GM12878 (cell line): ENCODE results near the gene NR2F1-AS1. TPM values are rescaled to one million over a fixed set of nuclear protein-coding genes. Genes with fewer than 3 reads are reported as not detected.

ENCODE experiments used
- ATAC-seq: fragments of 200-7000 bp; cut with Tn5 transposase; 3 replicates; pipeline ENCODE4 v1.9.1; 2020; ENCODE audit warnings: mild to moderate bottlenecking, moderate library complexity
- BruUV-seq: library from RNA; stranded (reverse); fragments of 400-500 nt; replicated peaks from 2 replicates; lab custom pipeline; 2021; lab: Mats Ljungman, UMichigan
- CTCF ChIA-PET: fragments of 300-600 bp; sonication (Branson Sonifier 250); formaldehyde crosslinking; extraction: SDS; loops from one replicate; lab custom pipeline; 2021; ENCODE audit warnings: inconsistent platforms; lab: Yijun Ruan, JAX
- POLR2A ChIA-PET: fragments of 350-600 bp; formaldehyde crosslinking; extraction: SDS; loops from one replicate; lab custom pipeline; 2021; ENCODE audit warnings: inconsistent platforms; lab: Charles Lee
- RAD21 ChIA-PET: fragments of 300-600 bp; sonication (Branson Sonifier 250); formaldehyde crosslinking; loops from one replicate; lab custom pipeline; 2023; ENCODE audit warnings: antibody characterized with exemption; ENCODE audit not compliant: unreplicated experiment; lab: Charles Lee
- SMC1A ChIA-PET: fragments of 300-600 bp; sonication (Branson Sonifier 250); formaldehyde crosslinking; loops from one replicate; lab custom pipeline; 2023; ENCODE audit not compliant: unreplicated experiment, uncharacterized antibody; lab: Charles Lee
- DNase-seq: peaks from one replicate; pipeline ENCODE4 v3.0.0-alpha.2; 2011; ENCODE audit warnings: low read depth, low spot score
- FAIRE-seq: peaks from 3 replicates; lab custom pipeline; 2011; peaks lifted over from hg19 to GRCh38; lab: Jason Lieb, UNC
- H2AFZ ChIP-seq: 2 replicates; pipeline ENCODE4 v1.6.0; 2011; ENCODE audit warnings: low read depth, low read length, control low read depth; ENCODE audit not compliant: control insufficient read depth
- H3K27ac ChIP-seq: 2 replicates; pipeline ENCODE4 v1.5.1; 2011; ENCODE audit warnings: control low read depth; ENCODE audit not compliant: control insufficient read depth, insufficient read depth
- H3K27me3 ChIP-seq, 2 experiments: replicated peaks in 1 of 2; 2 replicates each; pipeline versions ENCODE4 v1.6.0 to v1.6.1; 2011; ENCODE audit warnings: low read length in 1 of 2; ENCODE audit not compliant: control insufficient read depth in 2 of 2, insufficient read depth in 2 of 2
- H3K36me3 ChIP-seq, 2 experiments: 2 replicates each; pipeline ENCODE4 v1.5.1; 2011; ENCODE audit warnings: low read length in 1 of 2; ENCODE audit not compliant: control insufficient read depth in 2 of 2, insufficient read depth in 2 of 2
- H3K4me1 ChIP-seq: 2 replicates; pipeline ENCODE4 v1.6.1; 2011; ENCODE audit warnings: mild to moderate bottlenecking, low read length, moderate library complexity, mixed read lengths; ENCODE audit not compliant: control insufficient read depth, insufficient read depth
- H3K4me2 ChIP-seq: 2 replicates; pipeline ENCODE4 v1.6.0; 2011; ENCODE audit warnings: control low read depth; ENCODE audit not compliant: control insufficient read depth, insufficient read depth
- H3K4me3 ChIP-seq: fragments of 200-600 bp; sonication (generic); 2 replicates; pipeline ENCODE4 v1.5.1; 2016
- H3K79me2 ChIP-seq: 2 replicates; pipeline ENCODE4 v1.6.0; 2011; ENCODE audit warnings: low read length; ENCODE audit not compliant: control insufficient read depth, insufficient read depth
- H3K9ac ChIP-seq: 2 replicates; pipeline ENCODE4 v1.8.0; 2011; ENCODE audit warnings: low read length, control low read depth, mixed read lengths; ENCODE audit not compliant: control insufficient read depth, insufficient read depth
- H3K9me3 ChIP-seq: replicated peaks from 3 replicates; pipeline ENCODE4 v1.5.1; 2011; ENCODE audit warnings: mild to moderate bottlenecking, low read length; ENCODE audit not compliant: control insufficient read depth, insufficient read depth
- H4K20me1 ChIP-seq: 2 replicates; pipeline ENCODE4 v1.6.0; 2011; ENCODE audit not compliant: control insufficient read depth, insufficient read depth
- ELK1 ChIP-seq: IDR thresholded peaks from 2 replicates; pipeline ENCODE4 v1.6.1; 2012; ENCODE audit warnings: low read depth, low read length, improper control_type of control experiment
- HCFC1 ChIP-seq: fragments of 150-350 bp; IDR thresholded peaks from 2 replicates; pipeline ENCODE4 v1.6.1; 2014; ENCODE audit warnings: low read length
- MAX ChIP-seq: IDR thresholded peaks from 2 replicates; pipeline ENCODE4 v1.6.1; 2012; ENCODE audit warnings: low read depth, low read length, improper control_type of control experiment
- MEF2A ChIP-seq: IDR thresholded peaks from 2 replicates; pipeline ENCODE4 v1.6.1; 2011; ENCODE audit warnings: low read depth, mild to moderate bottlenecking, low read length, moderate library complexity; ENCODE audit not compliant: insufficient read depth
- NFIC ChIP-seq: IDR thresholded peaks from 2 replicates; pipeline ENCODE4 v1.6.1; 2012; ENCODE audit warnings: low read depth, mild to moderate bottlenecking, inconsistent platforms, low read length, moderate library complexity
- NRF1 ChIP-seq: conservative IDR thresholded peaks from 2 replicates; pipeline ENCODE4 v1.6.1; 2011; ENCODE audit warnings: mild to moderate bottlenecking, low read depth, low read length, improper control_type of control experiment
- TBL1XR1 ChIP-seq: IDR thresholded peaks from 2 replicates; pipeline ENCODE4 v1.6.1; 2012; ENCODE audit warnings: low read depth, low read length, improper control_type of control experiment
- WGBS: methylation state at CpG from one replicate; pipeline ENCODE4 v1.1.6; 2016; ENCODE audit warnings: low lambda C conversion rate; ENCODE audit not compliant: insufficient replicate concordance, insufficient coverage; ENCODE audit errors: missing lambda C conversion rate; 5-methylcytosine and 5-hydroxymethylcytosine counted together
- in situ Hi-C: fragments of 300-500 bp; cut with MboI; formaldehyde crosslinking; loops from 9 replicates; pipeline ENCODE4 v1.14.3; 2018; ENCODE audit warnings: mixed read lengths
- intact Hi-C: fragments of 100-400 bp; cut with micrococcal nuclease; formaldehyde crosslinking; loops from one replicate; pipeline ENCODE4 v1.14.2; 2022; ENCODE audit not compliant: unreplicated experiment
- polyA plus RNA-seq, 11 experiments: library from polyadenylated mRNA; depleted of rRNA in 4 of 11; unstranded in 6 of 11; stranded (reverse) in 5 of 11; fragments of >200 nt; fragmentation: Nextera tagmentation in 4 of 11; fragmentation: Illumina TruSeq in 1 of 11; extraction: Ambion mirVana in 4 of 11; extraction: Trizol in 1 of 11; gene quantifications; 1 replicate in 1 of 11; 2 replicates in 10 of 11; pipeline versions ENCODE4 v1.2.1 to v1.2.3, GENCODE V29; 2011 to 2016; ENCODE audit warnings: inconsistent platforms in 2 of 11, missing spikeins in 2 of 11, low read depth in 1 of 11
- total RNA-seq, 4 experiments: library from RNA; depleted of rRNA in 3 of 4; stranded (reverse); fragments of >200 nt in 3 of 4; fragmentation: Illumina TruSeq in 1 of 4; extraction: Trizol in 1 of 4; gene quantifications; 2 replicates each; pipeline versions ENCODE4 v1.2.1 to v1.2.3, GENCODE V29; 2013 to 2021

NR2F1-AS1 gene
- total and polyA plus RNA-seq, 10 of the 15 experiments (the other 5 are each of a cell fraction or from before 2014, with no cell fraction given), result 0.11 to 0.85 (median 0.27) TPM

GRCh38 chr5:93575461-93576414 lies 5.3 kb downstream of the NR2F1-AS1 start:
- Histone ChIP-seq H3K79me2 (no peaks in the 10 kb centered on the region), H3K4me2 (no peak overlapping the region), H3K4me3 (no peak overlapping the region), H3K9ac (no peak overlapping the region), H3K4me1 (peaks cover 10% of the 10 kb centered on the region), H3K27me3 (peaks cover 23 to 49% of the 10 kb centered on the region in 2 experiments), H4K20me1 (no peaks in the 10 kb centered on the region), H3K36me3 (no peaks in the 10 kb centered on the region), H3K27ac (no peak overlapping the region), H2AFZ (no peak overlapping the region), H3K9me3 (no peaks in the 10 kb centered on the region; the same call in 1 of the 3 replicates)
- ChIA-PET RAD21 (no interaction called here), POLR2A (interaction anchor here (1.0 kb wide), 1 partner anchor 12 kb away, joined by 10 read pairs; no protein-coding TSS in a partner anchor), SMC1A (no interaction called here), CTCF (interaction anchor here (0.8 to 1.9 kb wide), 4 partner anchors 10 to 227 kb away, joined by 3 to 6 read pairs (median 3); no protein-coding TSS in a partner anchor)
- in situ Hi-C loops, result loop anchor here (25.0 kb wide), 1 partner anchor 1112 kb away; no protein-coding TSS in a partner anchor
- ATAC-seq, result no peak
- BruUV-seq, result no TSS peak
- DNase-seq, result no peak
- peak; percentile 75 for FAIRE-seq
- WGBS, result 14% methylated on average over 6 of the region's 6 CpGs
- intact Hi-C loops, result no loop called here
- TF ChIP-seq TBL1XR1, result no peak
- TF ChIP-seq NRF1, result no peak
- no peak for TF ChIP-seq MEF2A
- TF ChIP-seq NFIC, result no peak
- no peak for TF ChIP-seq MAX
- no peak for TF ChIP-seq HCFC1
- no peak for TF ChIP-seq ELK1
